Testis (tissue), 3 donors: ENCODE data around the gene TRIM43. TPM values are rescaled to one million over a fixed set of nuclear protein-coding genes. Genes with fewer than 3 reads are reported as not detected.
A peak's percentile ranks its signal among the peaks of the same experiment; 100 is the strongest.
"Not testable (repeated sequence)": the region's sequence is repeated elsewhere in the genome, so short reads cannot be mapped to it uniquely, and the experiment has no call there.

Experiments used
- DNase-seq: peaks from one replicate; pipeline ENCODE4 v3.0.0-alpha.2; 2019
- H3K27ac ChIP-seq, 2 donors: fragments of 200-600 bp; sonication (generic); one replicate each; pipeline ENCODE4 v1.5.1; 2019
- H3K27me3 ChIP-seq: fragments of 200-600 bp; sonication (generic); one replicate; pipeline ENCODE4 v1.5.1; 2019
- H3K36me3 ChIP-seq: fragments of 200-600 bp; sonication (generic); one replicate; pipeline ENCODE4 v1.5.1; 2017; ENCODE audit warnings: low read depth; ENCODE audit errors: missing control alignments
- H3K4me1 ChIP-seq: fragments of 200-600 bp; sonication (generic); one replicate; pipeline ENCODE4 v1.5.1; 2019
- H3K4me3 ChIP-seq, 2 donors: fragments of 200-600 bp; sonication (generic); one replicate each; pipeline ENCODE4 v1.5.1; 2017 to 2019
- H3K9me3 ChIP-seq: fragments of 200-600 bp; sonication (generic); one replicate; pipeline ENCODE4 v1.5.1; 2017
- CTCF ChIP-seq, 3 experiments: fragments of 450-650 bp in 2 of 3; fragments of 200-600 bp in 1 of 3; sonication (generic) in 1 of 3; IDR thresholded peaks; one replicate each; pipeline ENCODE4 v1.5.1; 2016 to 2019; ENCODE audit warnings: antibody characterized with exemption in 3 of 3, mild to moderate bottlenecking in 2 of 3, moderate library complexity in 1 of 3
- POLR2A ChIP-seq: fragments of 450-650 bp; IDR thresholded peaks from one replicate; pipeline ENCODE4 v1.6.1; 2017; ENCODE audit warnings: antibody characterized with exemption, mild to moderate bottlenecking, moderate library complexity
- WGBS, 2 donors: methylation state at CpG; one replicate each; pipeline ENCODE4 v1.1.5; 2018; 5-methylcytosine and 5-hydroxymethylcytosine counted together
- intact Hi-C: fragments of 100-400 bp; cut with DNase I; formaldehyde crosslinking; loops from one replicate; pipeline ENCODE4 v1.15.1; 2023; ENCODE audit warnings: low total_unique reads
- polyA plus RNA-seq: library from polyadenylated mRNA; stranded (reverse); fragments of 350-450 nt; fragmentation: Illumina TruSeq; extraction: RNeasy Lipid Tissue Mini Kit (QIAGEN cat#74804); gene quantifications from one replicate; pipeline ENCODE4 v1.2.3, GENCODE V29; 2014; ENCODE audit warnings: low read depth, low replicate concordance; ENCODE audit not compliant: insufficient read depth
- total RNA-seq, 2 donors: library from RNA; depleted of rRNA; stranded (reverse); fragments of >200 nt; gene quantifications; one replicate each; pipeline ENCODE4 v1.2.3, GENCODE V29; 2016

The TRIM43 gene
- total and polyA plus RNA-seq, 3 donors from 2014 or later = 0.34 to 1.4 (median 1.3) TPM

DNA sequence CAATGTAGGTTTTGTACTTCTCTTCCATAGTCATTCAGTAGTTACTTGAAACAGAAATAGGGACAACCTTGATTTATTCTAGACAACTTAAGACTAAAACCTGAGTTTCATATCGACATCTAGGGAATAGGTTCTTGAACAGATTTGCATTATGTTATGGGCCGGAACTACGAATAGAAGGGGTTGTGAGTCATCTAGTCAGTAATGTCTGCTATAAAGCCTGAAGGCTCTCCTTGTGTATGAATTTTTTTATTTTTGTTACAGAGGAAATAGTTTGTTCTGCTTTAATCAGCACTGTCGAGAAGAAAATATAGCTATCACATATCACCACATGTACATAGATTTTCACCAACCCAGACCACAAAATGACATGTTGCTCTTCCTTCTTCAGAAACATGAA is 17.3 kb upstream of the TRIM43 start:
- no peaks in the 10 kb centered on the region for H3K9me3 ChIP-seq
- H3K27ac ChIP-seq = no peak overlapping the region
- H3K27me3 ChIP-seq = no peaks in the 10 kb centered on the region
- 81 to 85% methylated on average over 4 of the region's 4 CpGs for WGBS, 2 donors
- no peak overlapping the region for H3K4me3 ChIP-seq
- no peaks in the 10 kb centered on the region for H3K4me1 ChIP-seq
- TF ChIP-seq CTCF (IDR thresholded peaks at IDR 0.05) = no peak
- TF ChIP-seq POLR2A = no peak
- intact Hi-C loops = no loop called here
- H3K36me3 ChIP-seq = no peaks in the 10 kb centered on the region
- no peak for DNase-seq

GRCh38 chr2:95575857-95576256 is 15.9 kb upstream of the TRIM43 start:
- intact Hi-C loops = no loop called here
- Histone ChIP-seq H3K9me3 (no peaks in the 10 kb centered on the region), H3K27me3 (no peaks in the 10 kb centered on the region), H3K27ac (no peak overlapping the region), H3K4me3 (no peak overlapping the region), H3K36me3 (no peaks in the 10 kb centered on the region), H3K4me1 (no peaks in the 10 kb centered on the region)
- DNase-seq = no peak
- TF ChIP-seq CTCF (IDR thresholded peaks at IDR 0.05) (no peak), POLR2A (no peak)

DNA sequence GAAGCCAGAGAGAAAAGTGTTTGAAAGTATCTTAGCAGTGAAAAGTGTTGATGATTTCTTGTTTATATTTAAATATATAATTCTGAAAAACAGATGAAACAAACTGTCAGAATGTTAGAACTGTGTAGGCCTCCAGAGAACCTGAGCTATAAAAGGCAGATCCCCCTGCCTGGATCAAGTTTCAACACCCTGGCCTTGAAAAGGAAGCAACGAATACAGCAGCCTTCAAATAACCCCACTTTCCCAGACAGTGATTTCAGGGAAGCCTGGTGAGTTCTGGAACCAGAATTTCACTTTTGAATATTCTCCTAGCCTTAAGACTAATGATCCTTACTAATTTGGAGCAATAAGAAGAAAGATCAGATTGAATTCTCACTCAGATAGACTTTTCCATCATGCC is 13.3 kb upstream of the TRIM43 start:
- Histone ChIP-seq H3K4me3 (no peak overlapping the region), H3K36me3 (no peaks in the 10 kb centered on the region), H3K4me1 (no peaks in the 10 kb centered on the region), H3K27ac (no peak overlapping the region), H3K9me3 (no peaks in the 10 kb centered on the region), H3K27me3 (no peaks in the 10 kb centered on the region)
- 31 to 43% methylated on average over 1 of the region's 1 CpG for WGBS, 2 donors
- TF ChIP-seq CTCF (IDR thresholded peaks at IDR 0.05) = no peak
- TF ChIP-seq POLR2A = no peak
- no peak for DNase-seq
- intact Hi-C loops = no loop called here

DNA sequence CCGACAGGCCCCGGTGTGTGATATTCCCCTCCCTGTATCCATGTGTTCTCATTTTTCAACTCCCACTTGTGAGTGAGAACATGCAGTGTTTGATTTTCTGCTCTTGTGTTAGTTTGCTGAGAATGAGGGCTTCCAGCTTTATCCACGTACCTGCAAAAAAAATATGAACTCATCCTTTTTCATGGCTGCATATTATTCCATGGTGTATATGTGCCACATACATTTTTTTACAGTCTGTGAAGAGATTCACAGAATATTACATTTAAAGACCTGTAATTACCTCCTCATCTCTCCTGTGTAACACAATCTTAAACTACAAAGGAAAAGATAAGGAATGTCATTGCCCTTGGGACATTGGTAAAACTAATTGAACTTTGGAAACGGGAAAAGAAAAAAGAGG is 8.3 kb upstream of the TRIM43 start:
- H3K4me1 ChIP-seq, H3K36me3 ChIP-seq, H3K4me3 ChIP-seq, H3K27ac ChIP-seq, H3K27me3 ChIP-seq, intact Hi-C loops, DNase-seq, H3K9me3 ChIP-seq: not testable (repeated sequence)
- 89 to 94% methylated on average over 4 of the region's 4 CpGs for WGBS, 2 donors

DNA sequence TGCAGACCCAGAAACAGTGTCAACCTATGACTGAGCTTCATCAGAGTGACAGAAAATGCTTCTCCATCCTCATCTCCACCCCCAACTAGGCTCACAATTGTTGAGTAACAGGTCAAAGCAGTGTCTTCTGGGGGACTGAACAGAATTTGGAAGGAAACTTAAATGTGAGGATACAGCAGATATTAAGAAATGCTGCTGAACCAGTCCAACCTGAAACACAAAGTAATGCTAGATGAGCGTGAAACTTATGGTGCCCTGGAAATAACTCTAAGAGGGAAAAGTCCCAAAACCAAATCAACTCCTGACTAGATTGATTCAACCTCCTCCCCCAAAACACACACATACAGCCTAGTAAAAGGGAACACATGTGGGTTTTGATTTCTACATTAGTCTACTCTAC is 7.5 kb upstream of the TRIM43 start:
- intact Hi-C loops, DNase-seq, H3K27ac ChIP-seq, H3K9me3 ChIP-seq, H3K27me3 ChIP-seq, H3K4me3 ChIP-seq, H3K36me3 ChIP-seq, H3K4me1 ChIP-seq: not testable (repeated sequence)
- WGBS, 2 donors = 90 to 94% methylated on average over 1 of the region's 1 CpG

GRCh38 chr2:95589777-95590536 is 1.8 kb upstream of the TRIM43 start:
- 93% methylated on average over 4 of the region's 4 CpGs for WGBS, 2 donors
- H3K36me3 ChIP-seq, H3K9me3 ChIP-seq, H3K4me1 ChIP-seq, DNase-seq, H3K27ac ChIP-seq, intact Hi-C loops, H3K27me3 ChIP-seq, H3K4me3 ChIP-seq: not testable (repeated sequence)

DNA sequence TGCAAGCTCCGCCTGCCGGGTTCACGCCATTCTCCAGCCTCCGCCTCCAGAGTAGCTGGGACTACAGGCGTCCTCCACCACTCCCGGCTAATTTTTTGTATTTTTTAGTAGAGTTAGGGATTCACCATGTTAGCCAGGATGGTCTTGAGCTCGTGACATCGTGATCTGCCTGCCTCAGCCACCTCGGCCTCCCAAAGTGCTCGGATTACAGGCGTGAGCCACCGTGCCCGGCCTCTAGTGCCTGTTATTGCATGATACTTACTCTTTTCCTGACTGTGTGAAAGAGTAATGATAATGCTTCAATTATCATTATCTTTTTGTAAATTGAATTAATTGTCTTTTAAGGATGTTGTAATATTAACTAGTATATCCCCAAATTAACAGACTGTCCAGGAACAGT is 1.2 kb downstream of the TRIM43 start:
- H3K4me3 ChIP-seq = peak overlapping the region in 1 of 2 donors; percentile 10
- DNase-seq, H3K4me1 ChIP-seq, H3K9me3 ChIP-seq, H3K27me3 ChIP-seq, intact Hi-C loops, H3K36me3 ChIP-seq, H3K27ac ChIP-seq: not testable (repeated sequence)
- 60 to 69% methylated on average over 13 of the region's 13 CpGs for WGBS, 2 donors

- H3K27ac ChIP-seq, intact Hi-C loops, H3K4me3 ChIP-seq, H3K27me3 ChIP-seq, DNase-seq, H3K4me1 ChIP-seq, H3K9me3 ChIP-seq, H3K36me3 ChIP-seq: not testable (repeated sequence)
- 65 to 72% methylated on average over 2 of the region's 2 CpGs for WGBS, 2 donors
These were observed 3.2 kb downstream of the TRIM43 start for GRCh38 chr2:95595012-95595411.

- DNase-seq, H3K4me3 ChIP-seq, H3K27ac ChIP-seq, H3K4me1 ChIP-seq, intact Hi-C loops, H3K9me3 ChIP-seq, H3K27me3 ChIP-seq, H3K36me3 ChIP-seq: not testable (repeated sequence)
- WGBS, 2 donors = no CpG with 5 or more reads among the region's 4 CpGs
These were observed 9.5 kb downstream of the TRIM43 start for GRCh38 chr2:95601301-95601700.
